Spleen (tissue), 7 donors: Measurements from ENCODE around the gene PVALEF.

Experiments used
- CTCF ChIP-seq, 11 experiments: fragments of 200-600 bp in 7 of 11; fragments of 450-650 bp in 4 of 11; sonication (generic) in 4 of 11; IDR thresholded peaks in 8 of 11; conservative IDR thresholded peaks in 3 of 11; 1 replicate in 7 of 11; 2 replicates in 4 of 11; pipeline versions ENCODE4 v1.4.0 to v1.8.0; 2016 to 2021; ENCODE audit warnings: antibody characterized with exemption in 11 of 11, inconsistent platforms in 4 of 11, mild to moderate bottlenecking in 1 of 11
- POLR2A ChIP-seq, 3 donors: fragments of 450-650 bp; IDR thresholded peaks; one replicate each; pipeline ENCODE4 v1.5.1; 2017; ENCODE audit warnings: antibody characterized with exemption in 3 of 3, mild to moderate bottlenecking in 1 of 3
- donor health status: DM: no; HTN: no; CAD: no; lungs with moderate emphysema.
- donor health status: DM: no; HTN: no; CAD: no.
- donor health status: DM: no; HTN: no; CAD: no.

GRCh38 chr17:81191116-81191515, 25.8 kb downstream of the PVALEF start:
- no peak for TF ChIP-seq CTCF (IDR thresholded peaks at IDR 0.05 in 8 of 11, conservative IDR thresholded peaks at IDR 0.05 in 3 of 11)
- no peak for TF ChIP-seq POLR2A (IDR thresholded peaks at IDR 0.05)
